ENCODE measurements around the gene ZNF460.

- no peak for TF ChIP-seq CTCF (IDR thresholded peaks at IDR 0.05)
- TF ChIP-seq POLR2A (IDR thresholded peaks at IDR 0.05) = no peak
- no peak for TF ChIP-seq POLR2AphosphoS5 (IDR thresholded peaks at IDR 0.05)
- TF ChIP-seq EP300 (IDR thresholded peaks at IDR 0.05; ENCODE audit: low read depth) = no peak
Measured at GRCh38 chr19:57321751-57322150, 41.5 kb downstream of the ZNF460 start.

Measured in transverse colon (tissue), 4 donors.